ENCODE data around the gene SLC2A6.

Gene SLC2A6

GRCh38 chr9:133478851-133479711 is at the start of gene SLC2A6:
SLC2A6 (minus strand) TSS chr9:133479099; CDS start chr9:133479059, 40 bp downstream.
- H3K27me3 ChIP-seq (ENCODE audit: insufficient read depth, low read length, poor library complexity, severe bottlenecking) = no peaks in the 10 kb centered on the region
- H2AFZ ChIP-seq (ENCODE audit: low read length) = peak within 1 kb of the TSS; percentile 80
- H3K4me1 ChIP-seq (ENCODE audit: insufficient read depth, low read length, poor library complexity, severe bottlenecking) = peaks cover 56% of the 10 kb centered on the region
- peaks cover 31% of the 10 kb centered on the region for H3K79me2 ChIP-seq (ENCODE audit: insufficient read depth, low read length)
- peak within 1 kb of the TSS; percentile 86 for H3K9ac ChIP-seq (ENCODE audit: low read depth, low read length, poor library complexity, severe bottlenecking)
- H3K9me3 ChIP-seq (ENCODE audit: insufficient read depth, low read depth, low read length) = no peaks in the 10 kb centered on the region
- H3F3A ChIP-seq (ENCODE audit: low read depth) = peaks cover 17% of the 10 kb centered on the region
- no peaks in the 10 kb centered on the region for H3K9me2 ChIP-seq (replicated peaks; ENCODE audit: low read depth, low read length)
- TF ChIP-seq CTCF (conservative IDR thresholded peaks at IDR 0.05; ENCODE audit: low read length) = no peak
- TF ChIP-seq EZH2phosphoT487 (IDR thresholded peaks at IDR 0.05; ENCODE audit: borderline replicate concordance) = no peak
- peak within 1 kb of the TSS; percentile 97 for H3K4me2 ChIP-seq (ENCODE audit: low read depth, low read length, poor library complexity, severe bottlenecking)
- peak within 1 kb of the TSS; percentile 81 for H3K4me3 ChIP-seq (ENCODE audit: low read length, poor library complexity, severe bottlenecking)
- no peaks in the 10 kb centered on the region for H3K36me3 ChIP-seq (ENCODE audit: insufficient read depth, low read length)
- no peaks in the 10 kb centered on the region for H4K20me1 ChIP-seq (ENCODE audit: insufficient read depth, low read length, poor library complexity, severe bottlenecking)

GRCh38 chr9:133528001-133528875 is 49.3 kb upstream of the SLC2A6 start:
- no peaks in the 10 kb centered on the region for H3K36me3 ChIP-seq (ENCODE audit: insufficient read depth, low read length)
- H3K4me1 ChIP-seq (ENCODE audit: insufficient read depth, low read length, poor library complexity, severe bottlenecking) = peaks cover 32% of the 10 kb centered on the region
- H3K79me2 ChIP-seq (ENCODE audit: insufficient read depth, low read length) = no peaks in the 10 kb centered on the region
- H2AFZ ChIP-seq (ENCODE audit: low read length) = no peak overlapping the region
- H3F3A ChIP-seq (ENCODE audit: low read depth) = no peaks in the 10 kb centered on the region
- no peak overlapping the region for H3K9ac ChIP-seq (ENCODE audit: low read depth, low read length, poor library complexity, severe bottlenecking)
- H3K9me3 ChIP-seq (ENCODE audit: insufficient read depth, low read depth, low read length) = no peaks in the 10 kb centered on the region
- H4K20me1 ChIP-seq (ENCODE audit: insufficient read depth, low read length, poor library complexity, severe bottlenecking) = no peaks in the 10 kb centered on the region
- TF ChIP-seq CTCF (conservative IDR thresholded peaks at IDR 0.05; ENCODE audit: low read length) = no peak
- TF ChIP-seq EZH2phosphoT487 (IDR thresholded peaks at IDR 0.05; ENCODE audit: borderline replicate concordance) = no peak
- H3K27me3 ChIP-seq (ENCODE audit: insufficient read depth, low read length, poor library complexity, severe bottlenecking) = no peaks in the 10 kb centered on the region
- no peaks in the 10 kb centered on the region for H3K9me2 ChIP-seq (replicated peaks; ENCODE audit: low read depth, low read length)
- H3K4me3 ChIP-seq (ENCODE audit: low read length, poor library complexity, severe bottlenecking) = no peak overlapping the region
- no peak overlapping the region for H3K4me2 ChIP-seq (ENCODE audit: low read depth, low read length, poor library complexity, severe bottlenecking)

- no peaks in the 10 kb centered on the region for H3K27me3 ChIP-seq (ENCODE audit: insufficient read depth, low read length, poor library complexity, severe bottlenecking)
- TF ChIP-seq EZH2phosphoT487 (IDR thresholded peaks at IDR 0.05; ENCODE audit: borderline replicate concordance) (no peak), CTCF (conservative IDR thresholded peaks at IDR 0.05; ENCODE audit: low read length) (no peak)
- H3K4me3 ChIP-seq (ENCODE audit: low read length, poor library complexity, severe bottlenecking) = no peak overlapping the region
Observed at GRCh38 chr9:133527444-133527920, 48.6 kb upstream of the SLC2A6 start.

More at GRCh38 chr9:133527444-133527920, 48.6 kb upstream of the SLC2A6 start:
- H3K9me3 ChIP-seq (ENCODE audit: insufficient read depth, low read depth, low read length) = no peaks in the 10 kb centered on the region
- H2AFZ ChIP-seq (ENCODE audit: low read length) = no peak overlapping the region
- H3F3A ChIP-seq (ENCODE audit: low read depth) = no peaks in the 10 kb centered on the region
- no peaks in the 10 kb centered on the region for H3K79me2 ChIP-seq (ENCODE audit: insufficient read depth, low read length)
- H3K9ac ChIP-seq (ENCODE audit: low read depth, low read length, poor library complexity, severe bottlenecking) = peak overlapping the region; percentile 35
- peaks cover 34% of the 10 kb centered on the region for H3K4me1 ChIP-seq (ENCODE audit: insufficient read depth, low read length, poor library complexity, severe bottlenecking)
- no peaks in the 10 kb centered on the region for H3K36me3 ChIP-seq (ENCODE audit: insufficient read depth, low read length)
- no peaks in the 10 kb centered on the region for H3K9me2 ChIP-seq (replicated peaks; ENCODE audit: low read depth, low read length)
- no peak overlapping the region for H3K4me2 ChIP-seq (ENCODE audit: low read depth, low read length, poor library complexity, severe bottlenecking)
- H4K20me1 ChIP-seq (ENCODE audit: insufficient read depth, low read length, poor library complexity, severe bottlenecking) = no peaks in the 10 kb centered on the region
